OCI-LY7 (cell line): ENCODE results near the gene OGFR. TPM values are rescaled to one million over a fixed set of nuclear protein-coding genes. Genes with fewer than 3 reads are reported as not detected.

ENCODE experiments used
- BruUV-seq: library from RNA; stranded (reverse); fragments of 400-500 nt; replicated peaks from 2 replicates; lab custom pipeline; 2021; lab: Mats Ljungman, UMichigan
- CTCF ChIA-PET: fragments of 300-600 bp; sonication (Branson Sonifier 250); formaldehyde crosslinking; loops from one replicate; lab custom pipeline; 2022; ENCODE audit warnings: antibody characterized with exemption; ENCODE audit not compliant: unreplicated experiment; lab: Charles Lee
- POLR2A ChIA-PET: fragments of 300-600 bp; sonication (Branson Sonifier 250); formaldehyde crosslinking; loops from one replicate; lab custom pipeline; 2022; ENCODE audit warnings: antibody characterized with exemption; lab: Charles Lee
- DNase-seq: peaks from one replicate; pipeline ENCODE4 v3.0.0-alpha.2; 2015; ENCODE audit warnings: low spot score
- H2AFZ ChIP-seq: fragments of 200-600 bp; sonication (generic), shearing (Covaris generic); 2 replicates; pipeline ENCODE4 v1.6.1; 2014; ENCODE audit warnings: mild to moderate bottlenecking, antibody characterized with exemption, low read length, moderate library complexity
- H3K27ac ChIP-seq: fragments of 200-600 bp; sonication (generic); 2 replicates; pipeline ENCODE4 v1.5.1; 2014; ENCODE audit warnings: mixed run types, low read depth, mild to moderate bottlenecking, moderate library complexity, low read length, inconsistent platforms; ENCODE audit not compliant: poor library complexity, severe bottlenecking
- H3K36me3 ChIP-seq: fragments of 200-600 bp; sonication (generic); 2 replicates; pipeline ENCODE4 v1.6.1; 2014; ENCODE audit warnings: mild to moderate bottlenecking, antibody characterized with exemption, low read length, moderate library complexity, mixed read lengths; ENCODE audit not compliant: insufficient read depth
- H3K4me1 ChIP-seq: fragments of 200-600 bp; sonication (generic); 2 replicates; pipeline ENCODE4 v1.5.1; 2014; ENCODE audit warnings: mild to moderate bottlenecking, low read length; ENCODE audit not compliant: insufficient read depth, poor library complexity, severe bottlenecking
- H3K4me2 ChIP-seq: fragments of 200-600 bp; sonication (generic); 2 replicates; pipeline ENCODE4 v1.6.1; 2014; ENCODE audit warnings: mild to moderate bottlenecking, low read length
- H3K4me3 ChIP-seq: fragments of 200-600 bp; sonication (generic); 2 replicates; pipeline ENCODE4 v1.5.1; 2014; ENCODE audit warnings: mild to moderate bottlenecking, low read depth, low read length; ENCODE audit not compliant: poor library complexity, severe bottlenecking
- H3K79me2 ChIP-seq: fragments of 200-600 bp; sonication (generic); 2 replicates; pipeline ENCODE4 v1.6.1; 2016; ENCODE audit warnings: low read depth, mild to moderate bottlenecking, low read length, moderate library complexity, mixed read lengths; ENCODE audit not compliant: insufficient read depth
- H3K9me2 ChIP-seq: fragments of 200-600 bp; sonication (generic); 2 replicates; pipeline ENCODE4 v1.6.1; 2016; ENCODE audit warnings: mild to moderate bottlenecking, low read length, mixed read lengths; ENCODE audit not compliant: insufficient read depth
- H3K9me3 ChIP-seq: fragments of 200-600 bp; sonication (generic); 2 replicates; pipeline ENCODE4 v1.6.1; 2014; ENCODE audit warnings: mild to moderate bottlenecking, mixed run types, low read length, mixed read lengths
- H4K20me1 ChIP-seq: fragments of 200-600 bp; sonication (generic); 2 replicates; pipeline ENCODE4 v1.6.1; 2014; ENCODE audit warnings: mild to moderate bottlenecking, antibody characterized with exemption, low read length, moderate library complexity, mixed read lengths; ENCODE audit not compliant: insufficient read depth
- EZH2phosphoT487 ChIP-seq: fragments of 200-600 bp; sonication (generic); IDR thresholded peaks from 2 replicates; pipeline ENCODE4 v1.6.1; 2018; ENCODE audit warnings: low read depth, borderline replicate concordance, mild to moderate bottlenecking, mixed run types, antibody characterized with exemption, low read length, moderate library complexity, mixed read lengths
- intact Hi-C: fragments of 100-400 bp; cut with micrococcal nuclease; formaldehyde crosslinking; loops from one replicate; pipeline ENCODE4 v1.10.0; 2022; ENCODE audit not compliant: unreplicated experiment
- total RNA-seq, 2 experiments: library from RNA; depleted of rRNA in 1 of 2; stranded (reverse); fragments of >200 nt in 1 of 2; shearing (Covaris generic) in 1 of 2; gene quantifications; 2 replicates each; pipeline ENCODE4 v1.2.3, GENCODE V29; 2014 to 2022
- TF ChIP-seq, protein P1 (sequence below): fragments of 200-600 bp; sonication (generic); conservative IDR thresholded peaks from 2 replicates; pipeline ENCODE4 v1.5.1; 2014; ENCODE audit warnings: mild to moderate bottlenecking, antibody characterized with exemption, low read length, moderate library complexity, mixed read lengths

OGFR gene
- total RNA-seq, 2 experiments from 2014 or later, result 64.8 to 69.9 TPM

DNA sequence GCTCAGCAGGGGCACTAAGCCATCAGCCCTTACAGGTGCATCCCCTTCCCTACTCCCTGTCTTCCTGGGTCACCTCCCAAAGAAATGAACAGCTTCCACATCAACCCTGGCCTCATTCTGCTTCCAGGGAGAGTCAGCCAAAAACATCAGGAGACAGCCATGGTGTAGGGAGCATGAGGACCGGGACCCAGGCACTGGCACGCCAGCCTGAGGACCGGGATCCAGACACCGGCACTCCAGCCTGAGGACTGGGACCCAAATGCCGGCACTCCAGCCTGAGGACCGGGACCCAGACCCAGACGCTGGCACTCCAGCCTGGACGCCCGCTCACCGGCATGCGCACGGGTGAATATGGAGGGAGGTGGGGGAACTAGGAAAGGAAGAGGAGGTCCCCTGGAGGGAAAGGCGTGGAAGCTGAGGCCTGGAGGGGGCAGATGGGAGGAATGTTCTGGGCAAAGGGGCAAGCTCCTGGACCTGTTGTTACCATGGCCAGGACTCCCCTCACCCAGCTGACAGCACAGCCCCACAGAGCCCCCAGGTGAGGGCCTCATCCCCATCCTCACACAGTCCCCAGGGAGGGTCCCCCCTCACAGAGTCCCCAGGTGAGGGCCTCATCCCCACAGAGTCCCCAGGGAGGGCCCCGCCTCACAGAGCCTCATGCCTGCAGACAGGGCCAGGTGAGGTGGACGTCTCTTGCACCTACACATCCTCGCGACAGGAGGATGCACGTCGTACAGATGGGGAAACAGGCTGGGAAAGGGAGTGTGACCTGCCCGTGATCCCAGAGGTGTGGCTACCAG lies 34.3 kb upstream of the OGFR start:
- Histone ChIP-seq H3K9me2 (no peaks in the 10 kb centered on the region), H3K4me2 (no peak overlapping the region), H3K9me3 (no peaks in the 10 kb centered on the region), H4K20me1 (no peaks in the 10 kb centered on the region), H3K79me2 (no peaks in the 10 kb centered on the region), H3K27ac (no peak overlapping the region), H3K4me3 (no peak overlapping the region), H3K4me1 (peaks cover 29% of the 10 kb centered on the region), H2AFZ (no peak overlapping the region), H3K36me3 (no peaks in the 10 kb centered on the region)
- intact Hi-C loops, result no loop called here
- CTCF ChIA-PET, result no interaction called here
- POLR2A ChIA-PET, result interaction anchor here (0.6 kb wide), 1 partner anchor 51 kb away, joined by 5 read pairs; no protein-coding TSS in a partner anchor
- no TSS peak for BruUV-seq
- TF ChIP-seq, protein P1, sequence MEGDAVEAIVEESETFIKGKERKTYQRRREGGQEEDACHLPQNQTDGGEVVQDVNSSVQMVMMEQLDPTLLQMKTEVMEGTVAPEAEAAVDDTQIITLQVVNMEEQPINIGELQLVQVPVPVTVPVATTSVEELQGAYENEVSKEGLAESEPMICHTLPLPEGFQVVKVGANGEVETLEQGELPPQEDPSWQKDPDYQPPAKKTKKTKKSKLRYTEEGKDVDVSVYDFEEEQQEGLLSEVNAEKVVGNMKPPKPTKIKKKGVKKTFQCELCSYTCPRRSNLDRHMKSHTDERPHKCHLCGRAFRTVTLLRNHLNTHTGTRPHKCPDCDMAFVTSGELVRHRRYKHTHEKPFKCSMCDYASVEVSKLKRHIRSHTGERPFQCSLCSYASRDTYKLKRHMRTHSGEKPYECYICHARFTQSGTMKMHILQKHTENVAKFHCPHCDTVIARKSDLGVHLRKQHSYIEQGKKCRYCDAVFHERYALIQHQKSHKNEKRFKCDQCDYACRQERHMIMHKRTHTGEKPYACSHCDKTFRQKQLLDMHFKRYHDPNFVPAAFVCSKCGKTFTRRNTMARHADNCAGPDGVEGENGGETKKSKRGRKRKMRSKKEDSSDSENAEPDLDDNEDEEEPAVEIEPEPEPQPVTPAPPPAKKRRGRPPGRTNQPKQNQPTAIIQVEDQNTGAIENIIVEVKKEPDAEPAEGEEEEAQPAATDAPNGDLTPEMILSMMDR, result no peak
- TF ChIP-seq EZH2phosphoT487, result no peak
- no peak for DNase-seq

DNA sequence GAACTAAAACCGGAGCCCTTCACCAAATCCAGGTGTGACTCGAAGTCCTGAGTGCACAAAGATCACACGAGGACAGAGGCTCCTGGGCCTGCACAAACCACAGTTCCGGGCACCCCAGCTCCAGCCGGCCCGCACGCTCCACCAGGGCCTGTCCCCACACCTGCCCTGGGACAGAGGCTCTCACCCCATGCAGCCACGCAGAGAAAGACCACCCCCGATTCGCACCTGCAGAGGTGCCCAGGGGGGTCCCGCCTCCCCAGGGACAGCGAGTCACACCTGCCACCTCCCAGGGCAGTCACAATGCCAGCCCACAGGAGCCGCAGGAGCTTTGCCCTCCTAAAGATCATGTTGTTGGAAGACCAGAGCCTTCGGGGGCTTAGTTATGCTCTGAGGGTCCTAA lies 33.7 kb upstream of the OGFR start:
- no peaks in the 10 kb centered on the region for H4K20me1 ChIP-seq
- POLR2A ChIA-PET, result interaction anchor here (0.6 kb wide), 1 partner anchor 52 kb away, joined by 5 read pairs; no protein-coding TSS in a partner anchor
- no peaks in the 10 kb centered on the region for H3K9me3 ChIP-seq
- no peak overlapping the region for H3K4me2 ChIP-seq
- H3K79me2 ChIP-seq, result no peaks in the 10 kb centered on the region
- intact Hi-C loops, result no loop called here
- DNase-seq, result no peak
- no peaks in the 10 kb centered on the region for H3K36me3 ChIP-seq
- H3K9me2 ChIP-seq, result no peaks in the 10 kb centered on the region
- H3K27ac ChIP-seq, result no peak overlapping the region
- CTCF ChIA-PET, result no interaction called here
- no peak overlapping the region for H3K4me3 ChIP-seq
- H2AFZ ChIP-seq, result no peak overlapping the region
- TF ChIP-seq EZH2phosphoT487, result no peak
- TF ChIP-seq, protein P1, result no peak
- BruUV-seq, result no TSS peak
- H3K4me1 ChIP-seq, result peaks cover 31% of the 10 kb centered on the region
